GM21528 (cell line): ENCODE results near the gene SHC3.

ENCODE experiments used
- ATAC-seq: cut with Tn5 transposase; IDR thresholded peaks from one replicate; pipeline ENCODE4 v1.9.1; 2021; ENCODE audit warnings: mild to moderate bottlenecking, moderate library complexity; ENCODE audit not compliant: unreplicated experiment, low FRiP score

The SHC3 gene

GRCh38 chr9:89008055-89008743 is 170.4 kb downstream of the SHC3 start:
- ATAC-seq = no peak

GRCh38 chr9:89006996-89007967 is 171.3 kb downstream of the SHC3 start:
- ATAC-seq = no peak

GRCh38 chr9:89006267-89006666 is 172.4 kb downstream of the SHC3 start:
- no peak for ATAC-seq

GRCh38 chr9:89005323-89005722 is 173.3 kb downstream of the SHC3 start:
- ATAC-seq = no peak

- ATAC-seq = no peak
These were observed 175.6 kb downstream of the SHC3 start for GRCh38 chr9:89002987-89003386.

- no peak for ATAC-seq
These were observed 176.6 kb downstream of the SHC3 start for GRCh38 chr9:89001917-89002540.

GRCh38 chr9:89000973-89001916 is 177.4 kb downstream of the SHC3 start:
- no peak for ATAC-seq

GRCh38 chr9:89000371-89000781 is 178.2 kb downstream of the SHC3 start:
- ATAC-seq = no peak

GRCh38 chr9:88998911-88999310 is 179.7 kb downstream of the SHC3 start:
- ATAC-seq = no peak

GRCh38 chr9:88998503-88998902 is 180.1 kb downstream of the SHC3 start:
- ATAC-seq = no peak

GRCh38 chr9:88997646-88998045 is 181.0 kb downstream of the SHC3 start:
- no peak for ATAC-seq

- no peak for ATAC-seq
These were observed 181.7 kb downstream of the SHC3 start for GRCh38 chr9:88996921-88997235.

- no peak for ATAC-seq
These were observed 182.3 kb downstream of the SHC3 start for GRCh38 chr9:88996046-88996920.

GRCh38 chr9:88995627-88996026 is 183.0 kb downstream of the SHC3 start:
- no peak for ATAC-seq

- ATAC-seq = no peak
These were observed 183.4 kb downstream of the SHC3 start for GRCh38 chr9:88995200-88995577.

- ATAC-seq = no peak
These were observed 184.0 kb downstream of the SHC3 start for GRCh38 chr9:88994469-88995199.

- no peak for ATAC-seq
These were observed 184.7 kb downstream of the SHC3 start for GRCh38 chr9:88993871-88994460.

GRCh38 chr9:88993327-88993726 is 185.3 kb downstream of the SHC3 start:
- ATAC-seq = no peak
